ENCODE measurements around the gene SLC46A3. TPM values are rescaled to one million over a fixed set of nuclear protein-coding genes. Genes with fewer than 3 reads are reported as not detected.

SLC46A3 gene
- total and polyA plus RNA-seq, 10 of the 15 experiments (the other 5 are each of a cell fraction or from before 2014, with no cell fraction given) = 2.9 to 15.6 (median 9.4) TPM

GRCh38 chr13:28761586-28761985, 42.8 kb upstream of the SLC46A3 start (continued):
- no peak for TF ChIP-seq E4F1 (IDR thresholded peaks at IDR 0.05; ENCODE audit: borderline replicate concordance, partially characterized antibody)
- TF ChIP-seq MAX (IDR thresholded peaks at IDR 0.05; ENCODE audit: low read depth, low read length) = no peak
- no peak for TF ChIP-seq NBN (IDR thresholded peaks at IDR 0.05)
- TF ChIP-seq SKIL (IDR thresholded peaks at IDR 0.05; ENCODE audit: low read depth, poor library complexity, severe bottlenecking) = no peak
- no peak for TF ChIP-seq CHD1 (IDR thresholded peaks at IDR 0.05; ENCODE audit: low read depth, low read length)
- no peak for TF ChIP-seq TAF1 (IDR thresholded peaks at IDR 0.05; ENCODE audit: borderline replicate concordance, low read depth, low read length)

GRCh38 chr13:28755546-28755870, 36.7 kb upstream of the SLC46A3 start:
- POLR2A ChIA-PET = no interaction called here
- DNase-seq (ENCODE audit: low read depth, low spot score) = no peak
- no peak for FAIRE-seq
- Histone ChIP-seq H4K20me1 (ENCODE audit: control insufficient read depth, insufficient read depth) (no peaks in the 10 kb centered on the region), H3K4me3 (no peak overlapping the region; the same call in 1 of the 2 replicates), H3K79me2 (ENCODE audit: control insufficient read depth, insufficient read depth, low read length) (no peaks in the 10 kb centered on the region), H3K27ac (ENCODE audit: control insufficient read depth, insufficient read depth) (no peak overlapping the region), H3K36me3 (ENCODE audit: control insufficient read depth in 2 of 2, insufficient read depth in 2 of 2, low read length in 1 of 2) (no peaks in the 10 kb centered on the region), H3K4me2 (ENCODE audit: control insufficient read depth, insufficient read depth) (no peak overlapping the region), H3K9me3 (replicated peaks; ENCODE audit: control insufficient read depth, insufficient read depth, low read length) (peaks cover 2% of the 10 kb centered on the region; the same call in 2 of the 3 replicates), H3K9ac (ENCODE audit: control insufficient read depth, insufficient read depth, low read length) (no peak overlapping the region), H3K27me3 (replicated peaks in 1 of 2; ENCODE audit: control insufficient read depth in 2 of 2, insufficient read depth in 2 of 2, low read length in 1 of 2) (no peaks in the 10 kb centered on the region), H3K4me1 (ENCODE audit: control insufficient read depth, insufficient read depth, low read length) (no peaks in the 10 kb centered on the region), H2AFZ (ENCODE audit: control insufficient read depth, low read depth, low read length) (peak overlapping the region; percentile 86; the same call in 1 of the 2 replicates)
- CTCF ChIA-PET = interaction anchor here (1.0 to 1.8 kb wide), 3 partner anchors 39 to 100 kb away, joined by 3 to 5 read pairs (median 3); no protein-coding TSS in a partner anchor
- 68% methylated on average over 5 of the region's 5 CpGs for WGBS (ENCODE audit: insufficient coverage, insufficient replicate concordance, low lambda C conversion rate, missing lambda C conversion rate)
- SMC1A ChIA-PET (ENCODE audit: uncharacterized antibody, unreplicated experiment) = no interaction called here
- in situ Hi-C loops (cut with MboI) = no loop called here
- no TSS peak for BruUV-seq (replicated peaks)
- RAD21 ChIA-PET (ENCODE audit: unreplicated experiment) = no interaction called here
- intact Hi-C loops (cut with micrococcal nuclease; ENCODE audit: unreplicated experiment) = no loop called here
- no peak for ATAC-seq
- TF ChIP-seq NR2F1 (conservative IDR thresholded peaks at IDR 0.05) = no peak
- TF ChIP-seq HSF1 (IDR thresholded peaks at IDR 0.05; ENCODE audit: low read depth, low read length) = no peak
- TF ChIP-seq SMC3 (IDR thresholded peaks at IDR 0.05; ENCODE audit: borderline replicate concordance, low read length) = no peak
- no peak for TF ChIP-seq CREB1 (IDR thresholded peaks at IDR 0.05; ENCODE audit: low read depth)
- TF ChIP-seq SREBF1 (IDR thresholded peaks at IDR 0.05; ENCODE audit: low read length) = no peak
- TF ChIP-seq EP300 (IDR thresholded peaks at IDR 0.05; ENCODE audit: borderline replicate concordance in 1 of 2, control insufficient read depth in 1 of 2, low read depth in 2 of 2, low read length in 2 of 2) = no peak
- TF ChIP-seq ATF2 (IDR thresholded peaks at IDR 0.05; ENCODE audit: low read length) = no peak
- no peak for TF ChIP-seq HDGF (IDR thresholded peaks at IDR 0.05)
- TF ChIP-seq ETV6 (conservative IDR thresholded peaks at IDR 0.05 in 1 of 2, IDR thresholded peaks at IDR 0.05 in 1 of 2; ENCODE audit: borderline replicate concordance in 1 of 2, low read depth in 1 of 2) = no peak

Measured in GM12878 (cell line).